K562 (cell line): ENCODE data around the gene DMAC2L. TPM values are rescaled to one million over a fixed set of nuclear protein-coding genes. Genes with fewer than 3 reads are reported as not detected.

Source experiments
- FOXK2 ChIP-seq, 2 experiments: fragments of 450-650 bp; IDR thresholded peaks in 1 of 2; conservative IDR thresholded peaks in 1 of 2; 2 replicates each; pipeline ENCODE4 v1.6.1; 2016; ENCODE audit warnings: low read depth in 2 of 2, mild to moderate bottlenecking in 1 of 2
- GABPA ChIP-seq: fragments of 200-800 bp; sonication (Bioruptor generic); conservative IDR thresholded peaks from 2 replicates; pipeline ENCODE4 v1.6.1; 2016; ENCODE audit warnings: low read depth, missing genetic modification characterization, missing compliant biosample characterization
- KHSRP ChIP-seq: fragments of 450-650 bp; IDR thresholded peaks from 2 replicates; pipeline ENCODE4 v1.6.1; 2017
- MLLT1 ChIP-seq, 2 experiments: fragments of 450-650 bp; IDR thresholded peaks; 2 replicates each; pipeline ENCODE4 v1.6.1; 2016
- SAFB ChIP-seq: fragments of 200-400 bp; formaldehyde crosslinking; IDR thresholded peaks from 2 replicates; pipeline ENCODE4 v1.6.1; 2017; ENCODE audit warnings: low read depth, low read length, borderline replicate concordance
- SLC30A9 ChIP-seq: fragments of 250-450 bp; sonication (Bioruptor Pico); IDR thresholded peaks from 2 replicates; pipeline ENCODE4 v1.8.0; 2022; ENCODE audit warnings: mild to moderate bottlenecking, moderate library complexity
- SREBF1 ChIP-seq: fragments of 150-350 bp; IDR thresholded peaks from 2 replicates; pipeline ENCODE4 v1.6.1; 2014; ENCODE audit warnings: antibody characterized with exemption, low read depth, low read length, borderline replicate concordance
- TEAD4 ChIP-seq, 2 experiments: sonication (generic) in 1 of 2; formaldehyde crosslinking in 1 of 2; IDR thresholded peaks; 2 replicates each; pipeline versions ENCODE4 v1.6.1 to v1.8.0; 2012 to 2022; ENCODE audit warnings: borderline replicate concordance in 1 of 2, inconsistent platforms in 1 of 2, low read length in 1 of 2, mild to moderate bottlenecking in 1 of 2, missing genetic modification reagents in 1 of 2
- TFAP4 ChIP-seq: sonication (generic); formaldehyde crosslinking; IDR thresholded peaks from 2 replicates; pipeline ENCODE4 v1.8.0; 2022; ENCODE audit warnings: missing genetic modification reagents, mild to moderate bottlenecking, moderate library complexity, borderline replicate concordance
- ZFP1 ChIP-seq: fragments of 450-650 bp; formaldehyde crosslinking; IDR thresholded peaks from 2 replicates; pipeline ENCODE4 v1.4.0; 2020; ENCODE audit warnings: mild to moderate bottlenecking, mixed read lengths
- ZFP36 ChIP-seq: fragments of 150-350 bp; IDR thresholded peaks from 2 replicates; pipeline ENCODE4 v1.6.1; 2018; ENCODE audit warnings: low read length, low read depth; ENCODE audit not compliant: partially characterized antibody
- ZNF121 ChIP-seq: sonication (generic); formaldehyde crosslinking; conservative IDR thresholded peaks from 2 replicates; pipeline ENCODE4 v1.8.0; 2022; ENCODE audit warnings: missing genetic modification reagents
- ZNF76 ChIP-seq: fragments of 250-450 bp; sonication (Bioruptor Pico); IDR thresholded peaks from 2 replicates; pipeline ENCODE4 v1.4.0; 2020; ENCODE audit warnings: mild to moderate bottlenecking, moderate library complexity, borderline replicate concordance
- polyA plus RNA-seq, 8 experiments: library from polyadenylated mRNA; depleted of rRNA in 4 of 8; stranded (reverse) in 5 of 8; unstranded in 3 of 8; fragments of >200 nt; fragmentation: Nextera tagmentation in 2 of 8; fragmentation: Illumina TruSeq in 1 of 8; extraction: Ambion mirVana in 2 of 8; extraction: Trizol in 1 of 8; gene quantifications; 2 replicates each; pipeline versions ENCODE4 v1.2.1 to v1.2.3, GENCODE V29; 2011 to 2014; ENCODE audit warnings: inconsistent platforms in 1 of 8, missing spikeins in 1 of 8
- total RNA-seq, 7 experiments: library from RNA; depleted of rRNA in 6 of 7; stranded (reverse); fragments of >200 nt in 6 of 7; fragmentation: Illumina TruSeq in 2 of 7; extraction: Trizol in 2 of 7; gene quantifications; 2 replicates each; pipeline versions ENCODE4 v1.2.1 to v1.2.3, GENCODE V29; 2011 to 2021; ENCODE audit warnings: low replicate concordance in 1 of 7
- TF ChIP-seq, protein P1 (sequence below): fragments of 250-450 bp; sonication (Bioruptor Pico); IDR thresholded peaks from 2 replicates; pipeline ENCODE4 v1.8.0; 2022; ENCODE audit warnings: inconsistent platforms
- TF ChIP-seq, protein P2 (sequence below), 2 experiments: fragments of 450-650 bp; IDR thresholded peaks; 2 replicates each; pipeline ENCODE4 v1.6.1; 2018; ENCODE audit warnings: mild to moderate bottlenecking in 2 of 2, low read depth in 1 of 2; ENCODE audit not compliant: partially characterized antibody in 2 of 2
- TF ChIP-seq, protein P3 (sequence below), 2 experiments: fragments of 450-650 bp in 1 of 2; sonication (generic) in 1 of 2; formaldehyde crosslinking in 1 of 2; IDR thresholded peaks in 1 of 2; conservative IDR thresholded peaks in 1 of 2; 2 replicates each; pipeline versions ENCODE4 v1.6.1 to v1.8.1; 2016 to 2023; ENCODE audit warnings: mild to moderate bottlenecking in 2 of 2, moderate library complexity in 2 of 2, inconsistent platforms in 1 of 2, missing genetic modification reagents in 1 of 2

Gene DMAC2L
- total and polyA plus RNA-seq, 9 of the 15 experiments (the other 6 are each of a cell fraction or from before 2014, with no cell fraction given) = 4.0 to 37.2 (median 9.3) TPM

DNA sequence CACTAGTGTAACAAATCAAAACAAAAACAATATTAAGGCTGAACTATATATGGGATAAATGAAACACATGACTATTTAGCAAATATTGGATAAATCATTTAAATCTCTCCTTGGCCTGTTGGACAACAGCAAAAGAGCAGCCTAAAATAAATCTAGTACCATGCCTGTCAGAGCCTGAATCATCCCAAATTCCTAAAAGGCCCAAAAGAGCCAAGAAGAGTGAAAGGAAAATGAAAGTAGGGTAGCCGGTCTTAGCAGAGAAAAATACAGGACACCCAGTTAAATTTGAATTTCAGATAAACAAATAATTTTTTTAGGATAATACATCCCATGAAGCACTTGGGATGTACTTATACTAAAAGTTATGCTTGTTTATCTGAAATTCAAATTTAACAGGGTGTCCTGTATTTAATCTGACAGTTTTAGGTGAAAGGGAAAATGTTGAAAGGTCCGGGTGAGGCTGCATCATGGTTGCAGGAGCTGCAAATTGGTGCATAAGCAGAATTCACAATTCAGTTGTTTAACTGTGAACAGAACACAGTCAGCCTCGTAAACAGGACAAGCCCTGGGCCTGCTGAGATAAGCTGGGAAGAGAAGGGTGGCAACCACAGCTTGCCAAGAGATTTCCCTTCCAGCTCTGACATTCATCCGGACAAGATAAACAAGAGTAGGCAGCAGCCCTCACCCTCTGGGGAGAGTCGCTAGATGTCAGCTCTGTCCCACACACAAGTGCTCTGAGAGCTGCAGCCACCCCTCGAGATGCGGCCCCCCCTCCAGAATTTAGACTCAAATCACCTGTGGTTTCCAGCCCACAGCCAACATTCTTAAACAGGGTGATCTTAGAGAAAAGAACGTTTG, 30.3 kb downstream of the DMAC2L start (continued):
- TF ChIP-seq TFAP4 (CRISPR knock-in tag) (peak; percentile 48; the same call in 1 of the 2 replicates), MLLT1 (IDR thresholded peaks at IDR 0.05) (0 out of 4 replicates have a peak, but pooled peaks of 1 of the 2 experiments have one; percentile 17), ZFP36 (no peak), GABPA (tag) (no peak), ZNF76 (no peak), TEAD4 (IDR thresholded peaks at IDR 0.05; ENCODE audit: low read length) (peak; percentile 78), TEAD4 (CRISPR knock-in tag; IDR thresholded peaks at IDR 0.05; ENCODE audit: borderline replicate concordance) (no peak), ZNF121 (CRISPR knock-in tag) (no peak), KHSRP (no peak), FOXK2 (conservative IDR thresholded peaks at IDR 0.05 in 1 of 2, IDR thresholded peaks at IDR 0.05 in 1 of 2; ENCODE audit: low read depth in 2 of 2) (peak; percentile 95 to 97), SAFB (no peak), ZFP1 (no peak), SLC30A9 (CRISPR knock-in tag) (no peak), SREBF1 (no peak)
- TF ChIP-seq, protein P1, sequence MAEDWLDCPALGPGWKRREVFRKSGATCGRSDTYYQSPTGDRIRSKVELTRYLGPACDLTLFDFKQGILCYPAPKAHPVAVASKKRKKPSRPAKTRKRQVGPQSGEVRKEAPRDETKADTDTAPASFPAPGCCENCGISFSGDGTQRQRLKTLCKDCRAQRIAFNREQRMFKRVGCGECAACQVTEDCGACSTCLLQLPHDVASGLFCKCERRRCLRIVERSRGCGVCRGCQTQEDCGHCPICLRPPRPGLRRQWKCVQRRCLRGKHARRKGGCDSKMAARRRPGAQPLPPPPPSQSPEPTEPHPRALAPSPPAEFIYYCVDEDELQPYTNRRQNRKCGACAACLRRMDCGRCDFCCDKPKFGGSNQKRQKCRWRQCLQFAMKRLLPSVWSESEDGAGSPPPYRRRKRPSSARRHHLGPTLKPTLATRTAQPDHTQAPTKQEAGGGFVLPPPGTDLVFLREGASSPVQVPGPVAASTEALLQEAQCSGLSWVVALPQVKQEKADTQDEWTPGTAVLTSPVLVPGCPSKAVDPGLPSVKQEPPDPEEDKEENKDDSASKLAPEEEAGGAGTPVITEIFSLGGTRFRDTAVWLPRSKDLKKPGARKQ (CRISPR knock-in tag) = no peak
- TF ChIP-seq, protein P2, sequence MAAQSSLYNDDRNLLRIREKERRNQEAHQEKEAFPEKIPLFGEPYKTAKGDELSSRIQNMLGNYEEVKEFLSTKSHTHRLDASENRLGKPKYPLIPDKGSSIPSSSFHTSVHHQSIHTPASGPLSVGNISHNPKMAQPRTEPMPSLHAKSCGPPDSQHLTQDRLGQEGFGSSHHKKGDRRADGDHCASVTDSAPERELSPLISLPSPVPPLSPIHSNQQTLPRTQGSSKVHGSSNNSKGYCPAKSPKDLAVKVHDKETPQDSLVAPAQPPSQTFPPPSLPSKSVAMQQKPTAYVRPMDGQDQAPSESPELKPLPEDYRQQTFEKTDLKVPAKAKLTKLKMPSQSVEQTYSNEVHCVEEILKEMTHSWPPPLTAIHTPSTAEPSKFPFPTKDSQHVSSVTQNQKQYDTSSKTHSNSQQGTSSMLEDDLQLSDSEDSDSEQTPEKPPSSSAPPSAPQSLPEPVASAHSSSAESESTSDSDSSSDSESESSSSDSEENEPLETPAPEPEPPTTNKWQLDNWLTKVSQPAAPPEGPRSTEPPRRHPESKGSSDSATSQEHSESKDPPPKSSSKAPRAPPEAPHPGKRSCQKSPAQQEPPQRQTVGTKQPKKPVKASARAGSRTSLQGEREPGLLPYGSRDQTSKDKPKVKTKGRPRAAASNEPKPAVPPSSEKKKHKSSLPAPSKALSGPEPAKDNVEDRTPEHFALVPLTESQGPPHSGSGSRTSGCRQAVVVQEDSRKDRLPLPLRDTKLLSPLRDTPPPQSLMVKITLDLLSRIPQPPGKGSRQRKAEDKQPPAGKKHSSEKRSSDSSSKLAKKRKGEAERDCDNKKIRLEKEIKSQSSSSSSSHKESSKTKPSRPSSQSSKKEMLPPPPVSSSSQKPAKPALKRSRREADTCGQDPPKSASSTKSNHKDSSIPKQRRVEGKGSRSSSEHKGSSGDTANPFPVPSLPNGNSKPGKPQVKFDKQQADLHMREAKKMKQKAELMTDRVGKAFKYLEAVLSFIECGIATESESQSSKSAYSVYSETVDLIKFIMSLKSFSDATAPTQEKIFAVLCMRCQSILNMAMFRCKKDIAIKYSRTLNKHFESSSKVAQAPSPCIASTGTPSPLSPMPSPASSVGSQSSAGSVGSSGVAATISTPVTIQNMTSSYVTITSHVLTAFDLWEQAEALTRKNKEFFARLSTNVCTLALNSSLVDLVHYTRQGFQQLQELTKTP (IDR thresholded peaks at IDR 0.05; ENCODE audit: low read depth in 1 of 2, partially characterized antibody in 2 of 2) = peak in 1 of 2 experiments; percentile 58
- TF ChIP-seq, protein P3, sequence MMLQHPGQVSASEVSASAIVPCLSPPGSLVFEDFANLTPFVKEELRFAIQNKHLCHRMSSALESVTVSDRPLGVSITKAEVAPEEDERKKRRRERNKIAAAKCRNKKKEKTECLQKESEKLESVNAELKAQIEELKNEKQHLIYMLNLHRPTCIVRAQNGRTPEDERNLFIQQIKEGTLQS (IDR thresholded peaks at IDR 0.05) = no peak
- TF ChIP-seq, protein P3 (CRISPR knock-in tag; conservative IDR thresholded peaks at IDR 0.05) = no peak
